HG03460 (cell line): Measurements from ENCODE around the gene EPB41L5.

Experiments used
- ATAC-seq: cut with Tn5 transposase; IDR thresholded peaks from one replicate; pipeline ENCODE4 v1.9.1; 2021; ENCODE audit not compliant: unreplicated experiment

The EPB41L5 gene

DNA sequence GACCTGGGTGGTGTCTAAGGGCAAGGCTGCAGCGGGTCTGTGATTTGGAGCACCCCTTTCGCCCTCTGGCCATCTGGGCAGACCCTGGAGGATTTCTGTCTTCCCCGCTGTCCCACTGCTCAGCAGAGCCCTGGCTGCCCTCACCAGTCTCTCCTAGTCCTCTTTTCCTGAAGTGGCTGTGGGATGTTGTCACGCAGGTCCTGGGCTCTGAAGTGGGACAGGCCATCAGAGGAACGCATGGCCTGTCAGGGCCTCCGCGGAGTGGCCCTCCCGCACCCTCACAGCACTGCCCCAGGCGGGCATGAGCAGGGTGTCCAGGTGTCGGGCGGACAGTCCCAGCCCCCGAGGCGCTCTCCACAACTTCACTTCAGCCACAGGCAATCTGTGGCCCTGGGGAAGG, 211.4 kb downstream of the EPB41L5 start:
- ATAC-seq, result no peak

DNA sequence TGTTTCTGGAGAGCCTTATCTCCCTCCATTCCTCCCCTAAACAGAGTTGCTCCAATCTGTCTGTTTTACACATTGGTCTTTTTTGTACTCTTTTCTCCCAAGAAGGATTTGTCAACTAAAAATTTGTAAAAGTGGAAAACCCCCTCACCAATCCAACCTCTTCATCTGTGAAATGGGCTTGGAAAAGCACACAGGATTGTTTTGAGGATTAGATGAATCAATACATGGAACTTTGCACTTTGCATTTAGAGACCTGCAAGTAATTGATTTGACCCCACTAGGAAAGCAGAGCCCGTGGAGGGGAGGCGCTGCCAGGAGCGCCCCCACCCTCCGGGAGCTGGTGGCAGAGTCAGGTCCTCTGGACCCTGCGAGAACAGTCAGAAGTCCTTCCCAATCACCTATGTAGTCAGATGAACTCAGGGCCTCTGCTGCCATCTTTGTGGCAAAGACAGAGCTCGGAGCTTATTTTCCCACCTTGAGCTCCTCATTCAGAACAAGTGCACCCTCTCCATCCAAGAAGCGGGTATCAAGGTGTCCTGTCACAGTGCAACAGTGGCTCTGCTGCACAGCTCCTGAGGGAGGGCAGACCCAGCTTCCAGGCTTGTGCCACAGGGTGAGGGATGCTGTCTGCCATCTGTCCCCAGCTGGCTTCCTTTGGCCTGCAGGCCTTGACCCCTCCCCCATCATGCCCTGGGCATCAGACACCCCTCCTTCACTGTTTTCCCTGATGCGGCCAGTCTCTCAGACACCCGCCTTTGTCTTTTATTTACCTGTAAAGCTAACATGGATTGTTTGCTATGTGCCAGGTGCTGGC, 212.1 kb downstream of the EPB41L5 start:
- ATAC-seq, result no peak

DNA sequence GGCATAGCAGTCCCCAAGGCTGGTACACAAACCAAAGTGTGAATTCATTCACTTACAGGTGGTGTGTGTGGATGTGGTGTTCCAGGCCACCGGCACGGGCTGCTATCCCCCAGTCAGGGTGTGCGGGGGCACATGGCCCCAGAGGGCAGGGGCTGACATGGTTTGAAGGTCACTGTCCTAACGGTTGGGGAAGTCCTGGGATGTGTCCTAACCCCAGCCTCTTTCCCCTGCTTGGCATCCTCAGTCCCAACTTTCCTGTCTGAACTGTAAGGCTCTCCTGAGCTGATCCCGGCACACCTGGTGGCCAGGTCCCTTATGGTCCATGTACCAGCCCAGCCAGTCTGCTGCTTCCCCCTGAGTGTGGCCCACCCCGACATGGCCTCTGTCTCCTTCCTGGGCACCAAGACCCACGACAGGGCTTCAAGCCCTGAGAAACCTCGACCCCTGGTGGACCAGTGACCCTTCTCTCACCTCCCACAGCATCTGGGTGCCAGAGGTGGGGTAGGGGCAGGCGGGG, 212.7 kb downstream of the EPB41L5 start:
- ATAC-seq, result no peak

- ATAC-seq, result no peak
Measured at GRCh38 chr2:120226316-120226715, 213.4 kb downstream of the EPB41L5 start.

DNA sequence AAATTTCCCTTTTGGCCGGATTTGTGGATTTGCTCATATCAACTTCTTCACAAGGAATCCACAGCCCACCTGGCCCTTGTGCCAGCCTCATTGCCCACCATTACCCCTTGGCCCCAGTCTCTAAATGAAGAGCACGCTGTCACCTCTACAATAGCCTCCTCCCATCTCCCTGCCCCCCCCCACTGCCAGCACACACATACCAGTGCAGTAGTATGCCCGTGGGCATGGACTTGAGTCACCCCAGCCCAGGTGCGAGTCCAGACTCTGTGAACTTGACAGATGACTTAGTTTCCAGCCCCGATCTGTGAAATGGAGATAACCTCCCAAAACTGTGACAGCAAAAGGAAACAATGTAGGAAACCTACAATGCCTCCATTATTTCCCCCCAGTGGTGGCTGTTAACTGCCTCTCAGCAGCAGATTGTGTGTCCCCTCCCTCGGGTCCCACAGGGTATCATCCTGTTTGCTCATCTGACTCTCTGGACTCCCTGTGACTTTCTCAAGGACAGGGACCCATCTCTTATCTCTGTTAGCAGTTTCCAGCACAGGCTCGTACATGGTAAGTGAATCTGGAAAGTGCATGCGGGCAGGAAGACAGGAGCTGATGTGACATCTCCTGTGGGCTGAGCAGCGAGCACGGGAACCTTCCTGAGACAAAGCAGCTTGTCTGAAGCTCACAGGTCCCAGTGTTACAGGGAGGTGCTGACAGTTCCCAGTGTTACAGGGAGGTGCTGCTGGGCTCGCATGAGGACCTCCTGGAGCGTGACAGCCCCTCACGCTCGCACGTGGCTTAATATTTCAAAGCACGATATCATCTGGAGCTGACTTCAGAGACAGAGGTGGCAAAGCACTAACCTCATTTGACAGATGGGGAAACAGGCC, 214.5 kb downstream of the EPB41L5 start:
- ATAC-seq, result no peak

DNA sequence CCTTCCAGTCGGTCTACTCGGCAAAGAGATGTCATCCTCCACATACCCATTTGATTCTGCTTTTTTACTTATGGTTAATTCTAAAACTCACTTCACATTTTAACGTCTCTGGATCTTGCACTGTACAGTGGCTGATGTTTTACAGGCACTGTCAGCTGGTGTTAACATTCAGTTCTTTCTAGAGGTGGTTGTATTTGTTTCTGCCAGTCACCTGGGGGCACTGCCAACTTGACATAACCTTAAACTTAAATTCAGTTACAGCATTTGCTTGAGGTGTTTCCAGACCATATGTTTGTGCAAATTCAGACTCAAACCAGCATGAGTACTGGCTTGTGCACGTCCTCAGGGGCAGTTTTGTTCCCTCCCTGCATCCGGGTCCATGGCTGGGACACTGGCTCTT, 215.6 kb downstream of the EPB41L5 start:
- ATAC-seq, result no peak
